GM12873 (cell line): ENCODE results near the gene C17orf50.

Experiments used
- CTCF ChIP-seq: IDR thresholded peaks from 2 replicates; pipeline ENCODE4 v1.5.1; 2012; ENCODE audit warnings: low read depth, mild to moderate bottlenecking, moderate library complexity, low read length, control low read depth; ENCODE audit not compliant: insufficient read depth; ENCODE audit errors: missing control alignments

C17orf50 gene

GRCh38 chr17:35811759-35812158 is 51.1 kb downstream of the C17orf50 start:
- TF ChIP-seq CTCF: no peak

- TF ChIP-seq CTCF: no peak
These were observed 51.8 kb downstream of the C17orf50 start for GRCh38 chr17:35812456-35812855.
